Left ventricle myocardium inferior (tissue), 1 donor: Measurements from ENCODE around the gene NDUFA12. TPM values are rescaled to one million over a fixed set of nuclear protein-coding genes. Genes with fewer than 3 reads are reported as not detected.

Experiments
- DNase-seq: peaks from one replicate; pipeline ENCODE4 v3.0.0-alpha.2; 2020
- H3K27ac ChIP-seq: fragments of 200-600 bp; replicated peaks from 2 replicates; pipeline ENCODE4 v1.8.0; 2021
- H3K27me3 ChIP-seq: fragments of 200-600 bp; 2 replicates; pipeline ENCODE4 v1.8.0; 2021; ENCODE audit warnings: low read depth
- H3K36me3 ChIP-seq: fragments of 200-600 bp; 2 replicates; pipeline ENCODE4 v1.8.0; 2021
- H3K4me1 ChIP-seq: fragments of 200-600 bp; 2 replicates; pipeline ENCODE4 v1.8.0; 2021
- H3K4me3 ChIP-seq: fragments of 200-600 bp; 2 replicates; pipeline ENCODE4 v1.8.0; 2021; ENCODE audit warnings: mild to moderate bottlenecking, moderate library complexity
- H3K9me3 ChIP-seq: fragments of 200-600 bp; replicated peaks from 2 replicates; pipeline ENCODE4 v1.8.0; 2021
- CTCF ChIP-seq: fragments of 200-600 bp; IDR thresholded peaks from 2 replicates; pipeline ENCODE4 v1.8.0; 2021; ENCODE audit warnings: antibody characterized with exemption, mild to moderate bottlenecking, borderline replicate concordance
- intact Hi-C: fragments of 100-400 bp; cut with micrococcal nuclease; formaldehyde crosslinking; loops from one replicate; pipeline ENCODE4 v1.11.0; 2022
- total RNA-seq: library from RNA; stranded (reverse); fragmentation: NEBNext Ultra II Directional; extraction: Animal tissue kit (Norgen Biotek cat#: 25700); gene quantifications from one replicate; pipeline ENCODE4 v1.2.1, GENCODE V29; 2021
- donor health status: DM: no; HTN: yes; CAD: no; lungs with severe emphysema.

The NDUFA12 gene
- total RNA-seq, 1 donor from 2014 or later = 353 TPM

- no peak for DNase-seq
- no peak overlapping the region for H3K27ac ChIP-seq
- TF ChIP-seq CTCF = no peak
Measured at GRCh38 chr12:94954948-94955592, 48.4 kb downstream of the NDUFA12 start.

GRCh38 chr12:94954029-94954685 is 49.3 kb downstream of the NDUFA12 start:
- H3K9me3 ChIP-seq = no peaks in the 10 kb centered on the region
- H3K4me3 ChIP-seq = no peak overlapping the region
- H3K4me1 ChIP-seq = peaks cover 10% of the 10 kb centered on the region
- H3K36me3 ChIP-seq = no peaks in the 10 kb centered on the region
- intact Hi-C loops = no loop called here
- no peak for TF ChIP-seq CTCF
- H3K27ac ChIP-seq = no peak overlapping the region
- H3K27me3 ChIP-seq = no peaks in the 10 kb centered on the region
- no peak for DNase-seq

More at GRCh38 chr12:94954948-94955592, 48.4 kb downstream of the NDUFA12 start:
- intact Hi-C loops = no loop called here
- no peaks in the 10 kb centered on the region for H3K27me3 ChIP-seq
- H3K9me3 ChIP-seq = no peaks in the 10 kb centered on the region
- H3K4me3 ChIP-seq = no peak overlapping the region
- no peaks in the 10 kb centered on the region for H3K36me3 ChIP-seq
- peaks cover 10% of the 10 kb centered on the region for H3K4me1 ChIP-seq

GRCh38 chr12:94952325-94952724 is 51.2 kb downstream of the NDUFA12 start:
- peaks cover 10% of the 10 kb centered on the region for H3K4me1 ChIP-seq
- no peak overlapping the region for H3K27ac ChIP-seq
- no peak for DNase-seq
- H3K9me3 ChIP-seq = no peaks in the 10 kb centered on the region
- TF ChIP-seq CTCF = no peak
- intact Hi-C loops = no loop called here
- H3K36me3 ChIP-seq = no peaks in the 10 kb centered on the region
- no peaks in the 10 kb centered on the region for H3K27me3 ChIP-seq
- H3K4me3 ChIP-seq = no peak overlapping the region

GRCh38 chr12:94951071-94951934 is 52.2 kb downstream of the NDUFA12 start:
- Histone ChIP-seq H3K9me3 (no peaks in the 10 kb centered on the region), H3K4me3 (no peak overlapping the region), H3K4me1 (peaks cover 10% of the 10 kb centered on the region), H3K27me3 (no peaks in the 10 kb centered on the region), H3K27ac (no peak overlapping the region), H3K36me3 (no peaks in the 10 kb centered on the region)
- no peak for DNase-seq
- no peak for TF ChIP-seq CTCF
- intact Hi-C loops = no loop called here

- Histone ChIP-seq H3K4me3 (no peak overlapping the region), H3K36me3 (no peaks in the 10 kb centered on the region), H3K9me3 (no peaks in the 10 kb centered on the region), H3K27me3 (no peaks in the 10 kb centered on the region), H3K27ac (no peak overlapping the region), H3K4me1 (no peaks in the 10 kb centered on the region)
- TF ChIP-seq CTCF = no peak
- intact Hi-C loops = no loop called here
- no peak for DNase-seq
Measured at GRCh38 chr12:94948232-94948810, 55.2 kb downstream of the NDUFA12 start.
